Psoas muscle (tissue), 8 donors: ENCODE data around the gene OTOA. TPM values are rescaled to one million over a fixed set of nuclear protein-coding genes. Genes with fewer than 3 reads are reported as not detected.
"Not testable (repeated sequence)": the region's sequence is repeated elsewhere in the genome, so short reads cannot be mapped to it uniquely, and the experiment has no call there.

Source experiments
- ATAC-seq, 4 donors: fragments of 200-7000 bp; cut with Tn5 transposase; one replicate each; pipeline ENCODE4 v1.9.1; 2020; ENCODE audit warnings: moderate library complexity in 3 of 4, mild to moderate bottlenecking in 2 of 4
- DNase-seq, 2 donors: peaks; one replicate each; pipeline ENCODE4 v3.0.0-alpha.2; 2020
- H3K27ac ChIP-seq: fragments of 200-600 bp; one replicate; pipeline ENCODE4 v1.8.0; 2022
- H3K27me3 ChIP-seq, 3 donors: fragments of 200-600 bp in 1 of 3; one replicate each; pipeline versions ENCODE4 v1.6.1 to v1.8.0; 2013 to 2022; ENCODE audit warnings: low read length in 2 of 3, mild to moderate bottlenecking in 2 of 3, moderate library complexity in 1 of 3; ENCODE audit not compliant: insufficient read depth in 3 of 3
- H3K36me3 ChIP-seq, 2 donors: fragments of 200-600 bp in 1 of 2; one replicate each; pipeline versions ENCODE4 v1.6.1 to v1.8.0; 2013 to 2022; ENCODE audit warnings: low read depth in 1 of 2, mild to moderate bottlenecking in 1 of 2, moderate library complexity in 1 of 2; ENCODE audit not compliant: insufficient read depth in 1 of 2
- H3K4me1 ChIP-seq: fragments of 200-600 bp; one replicate; pipeline ENCODE4 v1.8.0; 2022
- H3K4me3 ChIP-seq: fragments of 200-600 bp; one replicate; pipeline ENCODE4 v1.8.0; 2022; ENCODE audit warnings: mild to moderate bottlenecking
- H3K9me3 ChIP-seq: fragments of 200-600 bp; one replicate; pipeline ENCODE4 v1.8.0; 2022
- CTCF ChIP-seq: fragments of 200-600 bp; IDR thresholded peaks from one replicate; pipeline ENCODE4 v1.8.0; 2022; ENCODE audit warnings: antibody characterized with exemption
- WGBS, 3 donors: extraction: QIAGEN DNeasy Blood & Tissue Kit; methylation state at CpG; one replicate each; pipeline versions ENCODE4 v1.1.6 to v1.1.7; 2013; 5-methylcytosine and 5-hydroxymethylcytosine counted together
- intact Hi-C, 2 donors: fragments of 100-400 bp; cut with DNase I; formaldehyde crosslinking; loops; one replicate each; pipeline versions ENCODE4 v1.11.0 to v1.14.2; 2022
- polyA plus RNA-seq, 3 donors: library from polyadenylated mRNA; stranded (reverse); fragments of 200-250 nt; gene quantifications; one replicate each; pipeline ENCODE4 v1.2.3, GENCODE V29; 2013
- total RNA-seq, 4 donors: library from RNA; stranded (reverse); fragmentation: NEBNext Ultra II Directional in 2 of 4; extraction: Animal tissue kit (Norgen Biotek cat#: 25700) in 2 of 4; gene quantifications; one replicate each; pipeline versions ENCODE4 v1.2.1 to v1.2.4, GENCODE V29; 2021 to 2023
- donor health status: healthy with polysubstance abuse.
- donor health status: DM: no; HTN: no; CAD: no; lungs with moderate emphysema.
- donor health status: Bipolar disorder and iron deficiency.
- donor health status: healthy.
- donor health status: DM: yes; HTN: yes; CAD: no.
- donor health status: DM: no; HTN: no; CAD: no.
- donor health status: DM: no; HTN: no; CAD: no.
- donor health status: DM: yes; HTN: yes; CAD: no.

The OTOA gene
- total and polyA plus RNA-seq, 7 donors, result 0.04 to 0.21 (median 0.06) TPM; not detected in 2

DNA sequence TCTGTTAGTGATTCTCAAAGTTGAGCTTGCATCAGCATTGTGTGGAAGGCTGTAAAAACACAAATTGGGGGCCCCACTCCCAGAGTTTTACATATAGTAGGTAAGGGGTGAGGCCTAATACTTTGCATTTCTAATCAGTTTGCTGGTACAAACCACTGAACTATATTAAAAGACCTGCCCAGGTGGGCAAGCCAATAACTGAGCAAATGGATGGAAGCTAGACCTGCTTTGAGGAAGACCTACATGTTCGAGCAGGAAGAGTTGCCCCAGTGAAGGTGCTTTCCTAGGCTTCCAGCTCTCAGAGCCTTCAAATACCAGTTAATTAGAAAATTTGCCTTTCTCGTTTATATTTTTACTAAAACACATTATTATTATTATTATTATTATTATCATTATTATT is 56.8 kb downstream of the OTOA start:
- no peak overlapping the region for H3K27ac ChIP-seq
- no peak for TF ChIP-seq CTCF
- DNase-seq, result no peak
- ATAC-seq, result no peak
- H3K4me3 ChIP-seq, result no peak overlapping the region
- H3K9me3 ChIP-seq, result no peaks in the 10 kb centered on the region
- H3K27me3 ChIP-seq, result no peaks in the 10 kb centered on the region
- no peaks in the 10 kb centered on the region for H3K4me1 ChIP-seq
- WGBS, 3 donors, result 90 to 93% (median 91%) methylated on average over 2 of the region's 2 CpGs
- intact Hi-C loops, result no loop called here
- H3K36me3 ChIP-seq, result no peaks in the 10 kb centered on the region

DNA sequence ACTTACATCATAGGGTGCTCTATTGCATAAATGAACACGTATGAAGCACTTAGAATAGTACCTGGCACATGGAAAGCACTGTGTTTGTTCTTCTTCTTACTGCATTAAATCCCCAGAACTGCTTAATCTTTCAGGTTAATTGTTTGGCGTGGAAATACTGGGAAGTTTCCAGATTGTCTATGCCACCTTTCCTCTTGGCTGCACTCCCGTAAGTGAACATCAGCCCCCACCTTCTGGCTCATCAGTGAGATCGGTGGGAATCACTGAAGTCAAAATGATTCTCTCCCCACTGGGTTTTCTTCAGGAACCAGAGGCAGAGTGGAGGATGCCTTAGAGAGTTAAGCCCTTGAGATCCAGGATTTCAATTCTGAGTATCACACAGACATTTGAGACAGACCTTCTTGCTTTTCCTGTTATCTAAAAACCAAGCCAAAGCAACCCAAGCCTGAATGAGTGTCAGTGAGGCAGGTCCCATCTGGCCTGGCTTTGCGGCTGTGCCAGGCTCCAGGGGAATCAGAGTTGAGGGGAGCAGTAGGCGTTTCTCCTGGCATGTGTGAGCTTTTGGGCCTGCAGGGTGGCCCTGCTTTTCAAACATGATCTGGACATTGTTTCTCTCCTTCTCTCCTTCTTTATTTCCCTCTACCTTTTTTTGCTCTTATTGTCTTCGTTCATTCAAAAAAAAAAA is 59.1 kb downstream of the OTOA start:
- intact Hi-C loops, result no loop called here

GRCh38 chr16:21723532-21723931 is 59.8 kb downstream of the OTOA start:
- WGBS, 3 donors, result 71 to 77% (median 74%) methylated on average over 2 of the region's 2 CpGs
- intact Hi-C loops, result no loop called here
- no peak for TF ChIP-seq CTCF
- no peaks in the 10 kb centered on the region for H3K9me3 ChIP-seq
- ATAC-seq (no peak), DNase-seq (no peak)
- H3K27me3 ChIP-seq, result no peaks in the 10 kb centered on the region
- H3K4me3 ChIP-seq, result no peak overlapping the region
- no peaks in the 10 kb centered on the region for H3K36me3 ChIP-seq
- H3K4me1 ChIP-seq, result no peaks in the 10 kb centered on the region
- H3K27ac ChIP-seq, result no peak overlapping the region

More for the DNA sequence above, 59.1 kb downstream of the OTOA start:
- H3K27me3 ChIP-seq, result no peaks in the 10 kb centered on the region
- no peak for DNase-seq
- no peaks in the 10 kb centered on the region for H3K4me1 ChIP-seq
- H3K9me3 ChIP-seq, result no peaks in the 10 kb centered on the region
- H3K36me3 ChIP-seq, result no peaks in the 10 kb centered on the region
- H3K4me3 ChIP-seq, result no peak overlapping the region
- no peak for TF ChIP-seq CTCF
- no peak overlapping the region for H3K27ac ChIP-seq
- 53 to 70% (median 65%) methylated on average over 7 of the region's 7 CpGs for WGBS, 3 donors
- ATAC-seq, result no peak

GRCh38 chr16:21727344-21727743 is 63.6 kb downstream of the OTOA start:
- no peak for TF ChIP-seq CTCF
- no peaks in the 10 kb centered on the region for H3K4me1 ChIP-seq
- no peak overlapping the region for H3K27ac ChIP-seq
- intact Hi-C loops, result no loop called here
- no peaks in the 10 kb centered on the region for H3K9me3 ChIP-seq
- no peak for DNase-seq
- no peak overlapping the region for H3K4me3 ChIP-seq
- no peaks in the 10 kb centered on the region for H3K36me3 ChIP-seq
- ATAC-seq, result no peak
- H3K27me3 ChIP-seq, result no peaks in the 10 kb centered on the region
- 85 to 96% (median 90%) methylated on average over 3 of the region's 3 CpGs for WGBS, 3 donors

DNA sequence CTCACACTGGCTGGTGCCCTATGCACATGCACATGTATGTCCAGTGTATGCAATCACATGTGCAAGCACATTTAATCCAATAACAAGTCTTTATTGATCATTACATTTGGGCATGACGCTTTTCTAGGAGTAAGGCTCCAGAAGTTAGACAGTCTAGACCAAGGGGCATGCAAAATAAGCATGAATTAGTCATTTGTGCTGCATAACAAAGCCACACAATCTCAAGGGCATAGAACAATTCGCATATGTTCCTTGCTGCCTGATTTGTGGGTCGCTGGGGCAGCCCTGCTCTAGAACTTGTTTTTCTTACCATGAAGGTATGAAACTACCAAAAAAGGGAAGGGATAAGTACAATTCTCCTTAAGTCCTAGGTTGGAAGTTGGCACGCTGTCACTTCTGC is 67.5 kb downstream of the OTOA start:
- H3K4me1 ChIP-seq, H3K9me3 ChIP-seq, H3K27ac ChIP-seq, DNase-seq, H3K4me3 ChIP-seq, ATAC-seq, H3K36me3 ChIP-seq, H3K27me3 ChIP-seq, intact Hi-C loops: not testable (repeated sequence)
- 73 to 78% (median 76%) methylated on average over 4 of the region's 4 CpGs for WGBS, 3 donors

DNA sequence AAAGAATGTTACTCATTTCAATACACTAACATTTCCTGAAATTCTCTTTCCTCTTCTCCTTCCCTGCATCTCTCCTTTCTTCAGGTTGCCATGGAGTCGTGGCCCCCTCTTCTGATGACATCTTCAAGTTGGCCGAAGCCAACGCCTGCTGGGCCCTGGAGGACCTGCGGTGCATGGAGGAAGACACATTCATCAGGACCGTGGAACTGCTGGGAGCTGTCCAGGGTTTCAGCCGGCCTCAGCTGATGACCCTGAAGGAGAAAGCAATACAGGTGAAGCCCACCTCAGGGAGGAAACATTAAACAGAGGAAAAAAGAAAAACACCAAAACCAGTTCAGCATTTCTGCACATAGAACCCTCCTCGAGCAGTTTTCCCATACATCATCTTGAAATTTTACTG is 76.9 kb downstream of the OTOA start:
- H3K9me3 ChIP-seq, H3K27ac ChIP-seq, H3K27me3 ChIP-seq, DNase-seq, ATAC-seq, H3K4me3 ChIP-seq, intact Hi-C loops, H3K4me1 ChIP-seq, H3K36me3 ChIP-seq: not testable (repeated sequence)
- WGBS, 3 donors, result no CpG with 5 or more reads among the region's 7 CpGs

DNA sequence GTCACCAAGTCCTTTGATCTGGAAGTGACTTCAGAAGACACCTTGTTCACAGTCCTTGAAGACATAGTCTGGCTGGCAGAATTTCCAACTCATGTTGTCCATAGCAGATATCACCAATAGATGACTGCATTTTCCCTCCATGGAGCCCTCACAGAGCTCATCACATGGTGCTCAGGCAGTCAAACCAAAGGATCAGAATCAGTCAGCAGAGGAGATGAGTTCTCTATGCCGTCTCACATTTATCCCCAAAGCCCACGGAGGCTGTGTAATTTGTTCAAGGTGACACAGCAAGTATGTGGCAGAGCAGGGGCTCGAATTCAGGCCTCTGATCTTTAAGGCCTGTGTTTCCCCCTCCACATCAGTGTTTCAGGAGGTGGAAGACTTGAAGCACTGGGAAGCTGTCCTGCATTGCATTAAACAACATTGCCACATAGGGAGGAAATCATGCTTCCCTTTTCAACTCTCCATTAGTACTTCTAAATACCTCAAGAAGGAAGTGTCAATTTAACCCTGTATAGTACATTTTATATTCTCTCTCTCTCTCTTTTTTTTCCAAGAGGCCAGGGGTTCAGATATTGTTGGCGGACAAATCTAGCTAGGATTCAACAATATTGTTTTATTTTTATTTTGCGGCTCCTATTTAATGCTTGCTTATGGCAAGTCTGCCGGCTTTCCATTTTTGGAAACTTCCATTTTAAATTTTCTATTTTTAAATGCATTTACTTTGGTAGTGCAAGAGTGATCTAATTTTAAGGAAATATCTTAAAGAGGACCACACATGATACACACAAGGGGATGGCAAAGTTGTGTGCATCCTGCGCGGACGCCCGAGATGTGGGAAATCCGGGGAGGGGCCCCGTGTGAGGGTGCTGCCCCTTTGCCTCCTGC is 92.7 kb downstream of the OTOA start:
- H3K36me3 ChIP-seq, H3K4me3 ChIP-seq, ATAC-seq, H3K4me1 ChIP-seq, DNase-seq, H3K27ac ChIP-seq, H3K27me3 ChIP-seq, intact Hi-C loops, H3K9me3 ChIP-seq: not testable (repeated sequence)
- 42 to 57% (median 47%) methylated on average over 4 to 5 of the region's 12 CpGs for WGBS, 3 donors
